HG03280 (cell line): ENCODE measurements around the gene NCAN.
"Not testable (repeated sequence)": the region's sequence is repeated elsewhere in the genome, so short reads cannot be mapped to it uniquely, and the experiment has no call there.

Experiments
- ATAC-seq: cut with Tn5 transposase; IDR thresholded peaks from one replicate; pipeline ENCODE4 v1.9.1; 2021; ENCODE audit warnings: mild to moderate bottlenecking, moderate library complexity; ENCODE audit not compliant: unreplicated experiment

Gene NCAN

GRCh38 chr19:19211499-19212420, at the start of gene NCAN:
Gene NCAN (plus strand): TSS chr19:19211958. CDS start chr19:19216954, 4,996 bp downstream.
- no peak for ATAC-seq

GRCh38 chr19:19162495-19162894, 49.3 kb upstream of the NCAN start:
- no peak for ATAC-seq

- no peak for ATAC-seq
Observed at GRCh38 chr19:19165396-19165795, 46.4 kb upstream of the NCAN start.

GRCh38 chr19:19167612-19168011, 44.1 kb upstream of the NCAN start:
- ATAC-seq, result no peak

DNA sequence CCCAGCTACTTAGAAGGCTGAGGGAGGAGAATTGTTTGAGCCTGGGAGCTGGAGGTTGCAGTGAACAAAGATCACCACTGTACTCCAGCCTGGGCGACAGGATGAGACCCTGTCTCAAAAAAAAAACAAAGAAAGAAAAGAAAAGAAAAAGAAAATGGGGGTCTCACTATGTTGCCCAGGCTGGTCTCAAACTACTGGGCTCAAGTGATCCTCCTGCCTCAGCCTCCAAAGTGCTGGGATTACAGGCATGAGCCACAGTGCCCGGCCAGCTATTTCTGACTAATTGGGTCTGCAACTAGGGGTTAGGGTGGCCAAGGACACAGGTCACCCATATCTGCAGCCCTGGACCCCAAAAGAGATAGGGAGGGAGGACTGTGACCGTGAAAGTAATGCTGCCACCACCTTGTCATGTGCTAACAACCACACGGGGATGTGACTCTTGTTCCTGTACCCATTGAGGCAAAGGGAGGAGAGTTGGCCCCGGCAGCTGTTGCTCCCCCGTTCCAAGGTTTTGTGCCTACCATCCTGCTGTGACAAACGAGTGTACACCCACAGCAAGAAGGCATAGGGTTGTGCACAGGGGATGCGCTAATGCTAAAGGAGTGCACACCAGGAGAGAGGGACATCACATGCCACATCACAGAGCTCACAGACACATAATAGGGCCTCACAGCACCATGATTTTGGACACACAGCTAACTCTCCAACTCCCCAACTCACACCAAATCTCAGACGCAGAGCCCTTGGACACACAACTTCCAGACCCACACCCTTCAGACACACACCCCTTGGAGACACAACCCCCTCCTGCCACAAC, 42.3 kb upstream of the NCAN start:
- ATAC-seq, result peak; percentile 10

GRCh38 chr19:19170053-19170872, 41.5 kb upstream of the NCAN start, which contains the start of gene MEF2B:
Gene MEF2B (minus strand): TSS chr19:19170263. CDS start chr19:19150735, 19,528 bp downstream.
- peak; percentile 89 for ATAC-seq

- no peak for ATAC-seq
Observed at GRCh38 chr19:19170873-19171672, 40.7 kb upstream of the NCAN start.

DNA sequence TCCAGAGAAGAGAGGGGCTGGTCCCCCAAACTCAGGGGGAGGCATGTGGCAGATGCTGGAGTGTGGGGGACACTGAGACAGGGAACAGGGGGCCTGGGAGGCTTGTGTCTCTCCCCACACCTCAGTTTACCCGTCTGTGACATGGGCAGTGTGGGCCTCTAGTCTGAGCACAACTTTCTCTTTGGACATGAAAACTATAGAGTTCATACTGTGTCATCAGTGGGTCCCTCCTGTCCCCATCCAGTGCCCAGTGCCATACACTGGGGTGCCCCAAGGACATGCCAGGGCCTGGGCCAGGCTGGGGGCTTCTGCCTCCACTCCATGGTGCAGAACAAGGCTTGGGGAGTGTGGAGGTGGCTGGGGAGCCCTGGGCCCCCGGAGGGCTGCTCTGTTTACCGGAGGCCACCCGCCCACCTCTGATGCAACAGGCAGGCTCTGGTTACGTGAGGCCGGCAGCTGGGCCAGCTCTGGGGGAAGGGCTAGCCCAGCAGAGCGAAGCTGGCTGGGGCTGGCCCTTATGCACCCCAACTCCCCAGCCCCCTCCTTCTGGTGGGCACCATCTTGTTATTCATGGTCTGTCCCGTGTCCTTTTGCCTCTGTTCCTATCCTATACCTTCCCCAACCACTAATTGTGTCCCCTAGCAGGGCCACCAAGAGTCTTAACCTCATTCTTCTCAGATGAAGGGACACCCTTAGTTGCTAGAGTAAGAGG, 39.8 kb upstream of the NCAN start:
- no peak for ATAC-seq

DNA sequence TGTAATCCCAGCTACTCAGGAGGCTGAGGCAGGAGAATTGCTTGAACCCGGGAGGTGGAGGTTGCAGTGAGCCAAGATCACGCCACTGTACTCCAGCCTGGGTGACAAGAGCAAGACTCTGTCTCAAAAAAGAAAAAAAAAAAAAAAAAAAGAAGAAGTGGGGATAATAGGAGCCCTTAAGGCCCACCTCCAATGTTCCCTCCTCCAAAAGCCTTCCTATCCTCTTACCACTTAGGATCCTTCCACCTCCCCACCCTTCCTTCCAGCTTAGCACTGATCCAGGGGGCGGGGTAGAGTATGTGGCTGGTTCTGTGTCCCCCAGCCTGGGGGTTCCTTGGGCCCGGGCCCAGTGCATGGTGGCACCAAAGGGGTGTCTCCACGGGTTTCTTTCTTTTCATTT, 38.5 kb upstream of the NCAN start:
- not testable (repeated sequence) for ATAC-seq

DNA sequence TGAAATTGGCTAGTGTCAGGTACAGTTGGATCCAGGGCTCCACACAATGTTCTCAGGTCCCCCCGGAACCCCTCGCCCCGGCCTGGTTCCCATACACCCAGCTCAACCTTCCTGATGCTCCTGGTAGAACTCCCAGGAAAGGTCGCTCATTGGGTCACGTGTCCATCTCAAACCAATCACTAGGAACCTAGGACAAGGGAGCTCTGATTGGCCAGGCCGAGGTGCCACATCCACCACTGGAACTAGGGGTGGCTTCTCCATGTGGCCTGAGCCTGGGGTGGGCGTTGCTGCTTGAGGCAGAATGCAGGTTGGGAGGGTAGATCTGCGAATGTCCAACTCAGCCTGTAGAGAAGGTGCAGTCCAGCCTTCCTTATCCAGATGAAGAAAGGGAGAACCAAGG, 34.8 kb upstream of the NCAN start:
- no peak for ATAC-seq

DNA sequence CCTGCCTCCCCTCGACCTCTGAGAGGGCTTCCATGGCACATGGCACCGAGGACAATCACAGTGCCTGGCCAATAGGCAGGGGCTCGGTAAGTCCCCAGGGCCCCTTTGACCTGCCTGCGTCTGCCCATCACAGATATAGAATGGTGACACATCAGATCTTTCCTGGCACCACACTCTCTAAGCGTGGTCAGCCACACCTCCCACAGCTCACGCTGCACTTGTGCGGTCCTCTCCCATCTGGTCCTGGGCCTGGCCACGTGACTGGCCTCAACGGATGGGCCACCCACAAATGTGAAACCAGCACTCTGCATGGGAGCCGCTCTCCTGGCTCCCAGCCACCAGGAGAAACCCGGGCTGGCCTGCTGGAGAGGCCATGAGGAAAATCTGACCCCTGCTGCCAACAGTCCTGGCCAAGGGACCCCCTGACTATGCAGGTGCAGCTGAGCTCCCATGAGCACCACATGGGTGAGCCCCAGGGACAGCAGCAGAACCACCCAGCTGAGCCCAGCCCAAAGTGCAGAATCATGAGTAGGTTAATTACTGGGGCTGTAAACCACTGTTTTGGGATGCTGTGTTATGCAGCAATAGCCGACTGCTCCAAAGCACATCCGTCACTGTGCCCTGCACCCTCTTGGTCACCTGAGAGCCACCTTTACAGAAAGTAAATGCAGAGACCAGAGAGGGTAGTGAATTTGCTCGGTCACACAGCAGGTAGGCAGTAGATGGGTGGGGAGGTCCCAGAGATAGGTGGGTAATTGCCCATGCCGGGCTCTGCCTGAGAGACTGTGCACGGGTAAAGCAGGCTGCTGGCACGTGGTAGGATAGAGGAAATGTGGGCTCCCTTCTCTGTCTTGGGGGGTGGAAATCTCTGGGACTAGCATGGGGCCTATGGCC, 32.0 kb upstream of the NCAN start:
- no peak for ATAC-seq

DNA sequence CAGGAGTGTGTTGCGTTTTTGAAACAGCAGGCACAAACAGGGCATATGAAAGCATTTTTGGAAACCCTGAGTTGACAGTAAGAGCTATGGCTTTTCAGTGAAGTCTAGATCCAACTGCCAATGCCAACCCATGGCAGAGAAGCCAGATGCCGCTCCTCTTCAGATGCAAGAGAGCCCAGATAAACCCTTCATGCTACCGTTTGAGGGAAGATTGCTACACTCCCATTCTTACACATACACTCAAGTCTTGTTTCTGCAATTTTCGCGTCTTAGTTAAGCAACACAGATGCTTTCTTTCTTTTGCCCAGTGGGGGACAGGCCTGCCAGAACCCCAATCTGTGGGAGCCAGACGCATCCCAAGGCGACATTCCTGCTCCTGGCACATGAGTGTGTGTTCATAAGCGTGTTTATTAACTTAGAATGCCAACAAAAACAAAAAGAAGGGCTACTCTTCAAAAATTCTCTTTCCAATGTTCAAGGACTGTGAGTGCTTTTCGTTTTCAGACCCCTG, 30.2 kb upstream of the NCAN start:
- no peak for ATAC-seq

- ATAC-seq, result no peak
Observed at GRCh38 chr19:19185853-19186740, 25.7 kb upstream of the NCAN start.

DNA sequence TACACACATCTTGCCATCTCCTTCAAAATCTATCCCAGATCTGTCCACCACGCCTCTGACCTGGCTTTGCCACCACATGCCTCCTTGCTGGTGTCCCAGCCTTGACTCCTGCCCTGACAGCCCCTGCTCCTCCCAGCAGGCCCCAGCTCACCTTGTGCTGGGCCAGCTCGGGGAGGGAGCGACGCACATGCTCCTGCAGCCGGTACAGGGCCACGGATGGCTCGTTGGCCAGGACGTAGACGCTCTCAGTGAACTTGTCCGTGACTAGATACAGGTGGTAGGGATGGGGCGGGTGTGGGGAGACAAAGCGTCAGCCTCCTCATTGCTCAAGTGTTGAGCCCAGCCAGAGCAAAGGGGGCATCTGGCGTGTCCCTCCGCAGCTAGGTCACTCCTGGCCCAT, 25.0 kb upstream of the NCAN start:
- no peak for ATAC-seq

DNA sequence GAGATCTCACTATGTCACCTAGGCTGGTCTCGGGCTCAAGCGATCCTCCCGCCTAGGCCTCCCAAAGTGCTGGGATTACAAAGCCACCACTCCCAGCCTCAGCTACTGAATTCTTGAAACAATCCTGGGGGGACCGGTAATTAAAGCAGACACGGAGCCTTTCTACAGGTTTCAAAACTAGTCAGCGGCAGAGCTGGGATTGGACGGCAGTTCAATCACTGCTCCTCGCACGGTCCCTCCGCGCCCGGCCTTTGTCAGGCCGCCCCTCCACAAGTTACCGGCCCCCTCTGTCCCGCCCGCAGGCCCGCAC, 20.0 kb upstream of the NCAN start:
- no peak for ATAC-seq

- peak; percentile 86 for ATAC-seq
Observed at GRCh38 chr19:19192078-19192882, 19.5 kb upstream of the NCAN start, which contains the start of the genes BORCS8 and RFXANK. Gene BORCS8 (minus strand): TSS chr19:19192152. CDS start chr19:19192117, 35 bp downstream. Gene RFXANK (plus strand): TSS chr19:19192258. CDS start chr19:19193947, 1,689 bp downstream.
